HepG2 (cell line): ENCODE results near the gene PTX4. TPM values are rescaled to one million over a fixed set of nuclear protein-coding genes. Genes with fewer than 3 reads are reported as not detected.

Experiments used
- ATAC-seq: fragments of 200-7000 bp; cut with Tn5 transposase; 3 replicates; pipeline ENCODE4 v1.9.1; 2020; ENCODE audit warnings: mild to moderate bottlenecking, moderate library complexity
- BruUV-seq: library from RNA; stranded (reverse); fragments of 400-500 nt; replicated peaks from 2 replicates; lab custom pipeline; 2021; lab: Mats Ljungman, UMichigan
- CTCF ChIA-PET: fragments of 300-600 bp; formaldehyde crosslinking; extraction: SDS; loops from one replicate; lab custom pipeline; 2021; ENCODE audit warnings: low total read pairs, inconsistent platforms, low intra/inter-chr PET ratio; lab: Yijun Ruan, JAX
- POLR2A ChIA-PET: fragments of 350-600 bp; sonication (Branson Sonifier 250); formaldehyde crosslinking; loops from one replicate; lab custom pipeline; 2020; ENCODE audit warnings: antibody characterized with exemption, inconsistent platforms; lab: Yijun Ruan, JAX
- DNase-seq: peaks from one replicate; pipeline ENCODE4 v3.0.0-alpha.2; 2015; ENCODE audit warnings: low spot score
- FAIRE-seq: peaks from 3 replicates; lab custom pipeline; 2011; peaks lifted over from hg19 to GRCh38; lab: Jason Lieb, UNC
- H2AFZ ChIP-seq: one replicate; pipeline ENCODE4 v1.6.1; 2011; ENCODE audit warnings: low read length, inconsistent platforms
- H3K27ac ChIP-seq: fragments of 300-600 bp; 3 replicates; pipeline ENCODE4 v1.8.0; 2011; ENCODE audit warnings: mixed run types, mild to moderate bottlenecking, mixed read lengths, low read length, inconsistent platforms; ENCODE audit not compliant: insufficient read depth; ENCODE audit errors: extremely low read length
- H3K27me3 ChIP-seq, 2 experiments: fragments of 200-600 bp in 1 of 2; 2 replicates in 1 of 2; 3 replicates in 1 of 2; pipeline versions ENCODE4 v1.6.0 to v1.8.0; 2011; ENCODE audit warnings: low read length in 2 of 2, mild to moderate bottlenecking in 2 of 2, moderate library complexity in 2 of 2, inconsistent platforms in 1 of 2; ENCODE audit not compliant: insufficient read depth in 2 of 2, control insufficient read depth in 1 of 2
- H3K36me3 ChIP-seq, 2 experiments: fragments of 200-600 bp in 1 of 2; replicated peaks in 1 of 2; 2 replicates in 1 of 2; 3 replicates in 1 of 2; pipeline versions ENCODE4 v1.5.1 to v1.8.0; 2011; ENCODE audit warnings: low read length in 2 of 2, inconsistent platforms in 1 of 2; ENCODE audit not compliant: insufficient read depth in 2 of 2, control insufficient read depth in 1 of 2
- H3K4me1 ChIP-seq: 2 replicates; pipeline ENCODE4 v1.5.1; 2012; ENCODE audit warnings: low read length, inconsistent platforms; ENCODE audit not compliant: insufficient read depth
- H3K4me2 ChIP-seq: 2 replicates; pipeline ENCODE4 v1.6.0; 2011; ENCODE audit warnings: low read depth, low read length, inconsistent platforms
- H3K4me3 ChIP-seq, 3 experiments: fragments of 200-600 bp in 1 of 3; sonication (generic), shearing (Covaris generic) in 1 of 3; replicated peaks in 1 of 3; 2 replicates each; pipeline ENCODE4 v1.5.1; 2011 to 2016; ENCODE audit warnings: low read length in 3 of 3, inconsistent platforms in 2 of 3, low read depth in 2 of 3, mild to moderate bottlenecking in 2 of 3, control low read depth in 1 of 3, mixed read lengths in 1 of 3; ENCODE audit not compliant: insufficient read depth in 1 of 3
- H3K79me2 ChIP-seq: one replicate; pipeline ENCODE4 v1.6.1; 2011; ENCODE audit warnings: low read length, inconsistent platforms; ENCODE audit not compliant: insufficient read depth
- H3K9ac ChIP-seq: 2 replicates; pipeline ENCODE4 v1.6.0; 2011; ENCODE audit warnings: mild to moderate bottlenecking, low read depth, low read length, inconsistent platforms; ENCODE audit not compliant: insufficient read depth
- H3K9me3 ChIP-seq: 2 replicates; pipeline ENCODE4 v1.5.1; 2012; ENCODE audit warnings: mild to moderate bottlenecking, low read length
- H4K20me1 ChIP-seq: 2 replicates; pipeline ENCODE4 v1.6.0; 2011; ENCODE audit warnings: inconsistent platforms, mild to moderate bottlenecking, low read length, moderate library complexity; ENCODE audit not compliant: insufficient read depth
- ATRX ChIP-seq: sonication (generic); formaldehyde crosslinking; IDR thresholded peaks from 2 replicates; pipeline ENCODE4 v1.4.0; 2020; ENCODE audit warnings: missing genetic modification reagents, borderline replicate concordance
- EZH2 ChIP-seq: conservative IDR thresholded peaks from 2 replicates; pipeline ENCODE4 v1.6.1; 2012; ENCODE audit warnings: mild to moderate bottlenecking, low read depth, low read length, moderate library complexity
- NPAS2 ChIP-seq: sonication (generic); formaldehyde crosslinking; IDR thresholded peaks from 2 replicates; pipeline ENCODE4 v1.8.0; 2022; ENCODE audit warnings: mild to moderate bottlenecking, missing genetic modification reagents, borderline replicate concordance
- RXRB ChIP-seq: IDR thresholded peaks from 2 replicates; pipeline ENCODE4 v1.6.1; 2016; ENCODE audit warnings: borderline replicate concordance, missing genetic modification reagents, missing compliant biosample characterization
- SMARCC2 ChIP-seq: fragments of 450-650 bp; IDR thresholded peaks from 2 replicates; pipeline ENCODE4 v1.6.1; 2017; ENCODE audit warnings: antibody characterized with exemption, mild to moderate bottlenecking
- ZNF17 ChIP-seq: sonication (generic); formaldehyde crosslinking; IDR thresholded peaks from 2 replicates; pipeline ENCODE4 v1.5.0; 2020; ENCODE audit warnings: mild to moderate bottlenecking, missing genetic modification reagents
- ZNF407 ChIP-seq: sonication (generic); formaldehyde crosslinking; IDR thresholded peaks from one replicate; pipeline ENCODE4 v1.5.1; 2020; ENCODE audit warnings: mild to moderate bottlenecking, missing genetic modification reagents; ENCODE audit errors: not compliant biosample characterization
- ZNF770 ChIP-seq: sonication (generic); formaldehyde crosslinking; IDR thresholded peaks from 2 replicates; pipeline ENCODE4 v1.5.0; 2020; ENCODE audit warnings: mild to moderate bottlenecking, missing genetic modification reagents
- ZZZ3 ChIP-seq: sonication (generic); formaldehyde crosslinking; IDR thresholded peaks from 2 replicates; pipeline ENCODE4 v1.4.0; 2020; ENCODE audit warnings: missing genetic modification reagents, mild to moderate bottlenecking, borderline replicate concordance
- WGBS: methylation state at CpG from one replicate; pipeline ENCODE4 v1.1.6; 2017; ENCODE audit warnings: low lambda C conversion rate; 5-methylcytosine and 5-hydroxymethylcytosine counted together
- in situ Hi-C: cut with HindIII; loops from 2 replicates; pipeline ENCODE4 v1.10.0; 2017; ENCODE audit warnings: low pct_unique_long_range_greater_than_20kb; ENCODE audit not compliant: extremely low pct_ligation_motif_present
- intact Hi-C: fragments of 100-400 bp; cut with micrococcal nuclease; formaldehyde crosslinking; loops from one replicate; pipeline ENCODE4 v1.10.0; 2022; ENCODE audit not compliant: unreplicated experiment
- polyA plus RNA-seq, 8 experiments: library from polyadenylated mRNA; depleted of rRNA in 3 of 8; stranded (reverse) in 7 of 8; unstranded in 1 of 8; fragments of >200 nt; fragmentation: Illumina TruSeq in 4 of 8; extraction: Trizol in 4 of 8; gene quantifications; 2 replicates each; pipeline versions ENCODE4 v1.2.1 to v1.2.3, GENCODE V29; 2011 to 2016; ENCODE audit warnings: low read depth in 4 of 8, missing spikeins in 1 of 8, mixed read lengths in 1 of 8; ENCODE audit not compliant: insufficient read depth in 1 of 8
- total RNA-seq, 5 experiments: library from RNA; depleted of rRNA; stranded (reverse); fragments of >200 nt; fragmentation: Illumina TruSeq; extraction: Trizol; gene quantifications; 2 replicates each; pipeline ENCODE4 v1.2.3, GENCODE V29; 2016; ENCODE audit warnings: low read depth in 1 of 5
- TF ChIP-seq, protein P1 (sequence below): sonication (generic); IDR thresholded peaks from 2 replicates; pipeline ENCODE4 v1.6.1; 2016; ENCODE audit warnings: low read depth, borderline replicate concordance
- TF ChIP-seq, protein P2 (sequence below): sonication (generic); formaldehyde crosslinking; IDR thresholded peaks from 2 replicates; pipeline ENCODE4 v1.8.1; 2023; ENCODE audit warnings: mild to moderate bottlenecking, missing genetic modification reagents

PTX4 gene
- total and polyA plus RNA-seq, 2 of the 13 experiments (the other 11 are each of a cell fraction or from before 2014, with no cell fraction given) = 0.04 TPM; not detected in 1

GRCh38 chr16:1471569-1472194 is 17.1 kb downstream of the PTX4 start:
- ChIA-PET CTCF (no interaction called here), POLR2A (no interaction called here)
- Histone ChIP-seq H3K4me2 (no peak overlapping the region), H3K79me2 (peaks cover 39% of the 10 kb centered on the region), H3K27me3 (no peaks in the 10 kb centered on the region; a peak in 1 of 5 replicates), H2AFZ (no peak overlapping the region), H3K4me3 (no peak overlapping the region), H3K4me1 (peaks cover 52% of the 10 kb centered on the region), H3K36me3 (no peaks in the 10 kb centered on the region), H3K27ac (no peak overlapping the region), H3K9me3 (no peaks in the 10 kb centered on the region), H3K9ac (no peak overlapping the region), H4K20me1 (no peaks in the 10 kb centered on the region)
- no peak for ATAC-seq
- no peak for FAIRE-seq
- intact Hi-C loops (no loop called here), in situ Hi-C loops (no loop called here)
- DNase-seq = no peak
- WGBS = 95% methylated on average over 10 of the region's 26 CpGs
- BruUV-seq = TSS peak; percentile 37
- TF ChIP-seq, protein P1, sequence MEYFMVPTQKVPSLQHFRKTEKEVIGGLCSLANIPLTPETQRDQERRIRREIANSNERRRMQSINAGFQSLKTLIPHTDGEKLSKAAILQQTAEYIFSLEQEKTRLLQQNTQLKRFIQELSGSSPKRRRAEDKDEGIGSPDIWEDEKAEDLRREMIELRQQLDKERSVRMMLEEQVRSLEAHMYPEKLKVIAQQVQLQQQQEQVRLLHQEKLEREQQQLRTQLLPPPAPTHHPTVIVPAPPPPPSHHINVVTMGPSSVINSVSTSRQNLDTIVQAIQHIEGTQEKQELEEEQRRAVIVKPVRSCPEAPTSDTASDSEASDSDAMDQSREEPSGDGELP = no peak
- no peak for TF ChIP-seq NPAS2 (CRISPR knock-in tag)
- TF ChIP-seq ZNF407 = no peak
- no peak for TF ChIP-seq RXRB
- TF ChIP-seq ZZZ3 = no peak
- TF ChIP-seq ATRX (CRISPR knock-in tag) = no peak
- TF ChIP-seq, protein P2, sequence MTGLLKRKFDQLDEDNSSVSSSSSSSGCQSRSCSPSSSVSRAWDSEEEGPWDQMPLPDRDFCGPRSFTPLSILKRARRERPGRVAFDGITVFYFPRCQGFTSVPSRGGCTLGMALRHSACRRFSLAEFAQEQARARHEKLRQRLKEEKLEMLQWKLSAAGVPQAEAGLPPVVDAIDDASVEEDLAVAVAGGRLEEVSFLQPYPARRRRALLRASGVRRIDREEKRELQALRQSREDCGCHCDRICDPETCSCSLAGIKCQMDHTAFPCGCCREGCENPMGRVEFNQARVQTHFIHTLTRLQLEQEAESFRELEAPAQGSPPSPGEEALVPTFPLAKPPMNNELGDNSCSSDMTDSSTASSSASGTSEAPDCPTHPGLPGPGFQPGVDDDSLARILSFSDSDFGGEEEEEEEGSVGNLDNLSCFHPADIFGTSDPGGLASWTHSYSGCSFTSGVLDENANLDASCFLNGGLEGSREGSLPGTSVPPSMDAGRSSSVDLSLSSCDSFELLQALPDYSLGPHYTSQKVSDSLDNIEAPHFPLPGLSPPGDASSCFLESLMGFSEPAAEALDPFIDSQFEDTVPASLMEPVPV (CRISPR knock-in tag) = no peak
- TF ChIP-seq ZNF770 (CRISPR knock-in tag) = no peak
- no peak for TF ChIP-seq SMARCC2
- no peak for TF ChIP-seq ZNF17 (CRISPR knock-in tag)
- TF ChIP-seq EZH2 = no peak
